ENCODE data around the gene AGTPBP1.
"Not testable (repeated sequence)": the region's sequence is repeated elsewhere in the genome, so short reads cannot be mapped to it uniquely, and the experiment has no call there.

- TF ChIP-seq CTCF, POLR2A (IDR thresholded peaks at IDR 0.05): not testable (repeated sequence)
Observed at GRCh38 chr9:85773844-85774243, 32.1 kb upstream of the AGTPBP1 start.

Measured in lower leg skin (tissue), 3 donors.